ENCODE measurements around the gene STRN4.

DNA sequence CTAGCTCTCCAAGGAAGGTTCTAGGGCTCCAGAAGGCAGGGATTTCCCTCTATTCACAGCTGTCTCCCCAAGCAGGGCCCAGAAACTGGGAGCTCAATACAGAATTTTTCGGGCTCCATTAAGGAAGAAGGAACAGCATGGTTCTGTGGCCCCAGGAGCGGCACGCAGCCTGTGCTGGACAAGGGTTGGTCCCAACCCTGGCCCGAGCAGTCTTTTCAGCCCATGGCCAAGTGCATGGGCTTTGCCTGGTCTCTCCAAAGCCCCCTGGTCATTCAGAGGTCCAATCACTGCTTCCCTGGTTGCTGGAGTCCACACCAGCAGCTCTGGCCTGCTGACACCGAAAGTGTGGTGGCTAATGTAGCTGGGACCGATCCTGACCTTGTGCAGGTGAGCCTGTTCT lies 22.8 kb downstream of the STRN4 start:
- TF ChIP-seq POLR2AphosphoS5 (IDR thresholded peaks at IDR 0.05; ENCODE audit: low read depth, low read length) (no peak), TCF7L2 (IDR thresholded peaks at IDR 0.05; ENCODE audit: low read depth, low read length) (no peak), SIN3A (IDR thresholded peaks at IDR 0.05; ENCODE audit: borderline replicate concordance, insufficient read depth, low read depth, low read length) (no peak)
- TF ChIP-seq, protein P1, sequence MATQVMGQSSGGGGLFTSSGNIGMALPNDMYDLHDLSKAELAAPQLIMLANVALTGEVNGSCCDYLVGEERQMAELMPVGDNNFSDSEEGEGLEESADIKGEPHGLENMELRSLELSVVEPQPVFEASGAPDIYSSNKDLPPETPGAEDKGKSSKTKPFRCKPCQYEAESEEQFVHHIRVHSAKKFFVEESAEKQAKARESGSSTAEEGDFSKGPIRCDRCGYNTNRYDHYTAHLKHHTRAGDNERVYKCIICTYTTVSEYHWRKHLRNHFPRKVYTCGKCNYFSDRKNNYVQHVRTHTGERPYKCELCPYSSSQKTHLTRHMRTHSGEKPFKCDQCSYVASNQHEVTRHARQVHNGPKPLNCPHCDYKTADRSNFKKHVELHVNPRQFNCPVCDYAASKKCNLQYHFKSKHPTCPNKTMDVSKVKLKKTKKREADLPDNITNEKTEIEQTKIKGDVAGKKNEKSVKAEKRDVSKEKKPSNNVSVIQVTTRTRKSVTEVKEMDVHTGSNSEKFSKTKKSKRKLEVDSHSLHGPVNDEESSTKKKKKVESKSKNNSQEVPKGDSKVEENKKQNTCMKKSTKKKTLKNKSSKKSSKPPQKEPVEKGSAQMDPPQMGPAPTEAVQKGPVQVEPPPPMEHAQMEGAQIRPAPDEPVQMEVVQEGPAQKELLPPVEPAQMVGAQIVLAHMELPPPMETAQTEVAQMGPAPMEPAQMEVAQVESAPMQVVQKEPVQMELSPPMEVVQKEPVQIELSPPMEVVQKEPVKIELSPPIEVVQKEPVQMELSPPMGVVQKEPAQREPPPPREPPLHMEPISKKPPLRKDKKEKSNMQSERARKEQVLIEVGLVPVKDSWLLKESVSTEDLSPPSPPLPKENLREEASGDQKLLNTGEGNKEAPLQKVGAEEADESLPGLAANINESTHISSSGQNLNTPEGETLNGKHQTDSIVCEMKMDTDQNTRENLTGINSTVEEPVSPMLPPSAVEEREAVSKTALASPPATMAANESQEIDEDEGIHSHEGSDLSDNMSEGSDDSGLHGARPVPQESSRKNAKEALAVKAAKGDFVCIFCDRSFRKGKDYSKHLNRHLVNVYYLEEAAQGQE (IDR thresholded peaks at IDR 0.05; ENCODE audit: insufficient read depth in 1 of 2, low read depth in 2 of 2, low read length in 1 of 2): no peak
- TF ChIP-seq, protein P2, sequence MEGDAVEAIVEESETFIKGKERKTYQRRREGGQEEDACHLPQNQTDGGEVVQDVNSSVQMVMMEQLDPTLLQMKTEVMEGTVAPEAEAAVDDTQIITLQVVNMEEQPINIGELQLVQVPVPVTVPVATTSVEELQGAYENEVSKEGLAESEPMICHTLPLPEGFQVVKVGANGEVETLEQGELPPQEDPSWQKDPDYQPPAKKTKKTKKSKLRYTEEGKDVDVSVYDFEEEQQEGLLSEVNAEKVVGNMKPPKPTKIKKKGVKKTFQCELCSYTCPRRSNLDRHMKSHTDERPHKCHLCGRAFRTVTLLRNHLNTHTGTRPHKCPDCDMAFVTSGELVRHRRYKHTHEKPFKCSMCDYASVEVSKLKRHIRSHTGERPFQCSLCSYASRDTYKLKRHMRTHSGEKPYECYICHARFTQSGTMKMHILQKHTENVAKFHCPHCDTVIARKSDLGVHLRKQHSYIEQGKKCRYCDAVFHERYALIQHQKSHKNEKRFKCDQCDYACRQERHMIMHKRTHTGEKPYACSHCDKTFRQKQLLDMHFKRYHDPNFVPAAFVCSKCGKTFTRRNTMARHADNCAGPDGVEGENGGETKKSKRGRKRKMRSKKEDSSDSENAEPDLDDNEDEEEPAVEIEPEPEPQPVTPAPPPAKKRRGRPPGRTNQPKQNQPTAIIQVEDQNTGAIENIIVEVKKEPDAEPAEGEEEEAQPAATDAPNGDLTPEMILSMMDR (IDR thresholded peaks at IDR 0.05): no peak

Data from Panc1 (cell line).